NCI-H524 treated with DMSO at 0.1 percent for 48 hours (cell line): ENCODE data around the gene LYZ.

Source experiments
- DNase-seq: peaks from one replicate; lab custom pipeline; 2025; lab: John Stamatoyannopoulos, UW

Gene LYZ

GRCh38 chr12:69388371-69388770 lies 40.2 kb downstream of the LYZ start:
- DNase-seq = peak; percentile 78

DNA sequence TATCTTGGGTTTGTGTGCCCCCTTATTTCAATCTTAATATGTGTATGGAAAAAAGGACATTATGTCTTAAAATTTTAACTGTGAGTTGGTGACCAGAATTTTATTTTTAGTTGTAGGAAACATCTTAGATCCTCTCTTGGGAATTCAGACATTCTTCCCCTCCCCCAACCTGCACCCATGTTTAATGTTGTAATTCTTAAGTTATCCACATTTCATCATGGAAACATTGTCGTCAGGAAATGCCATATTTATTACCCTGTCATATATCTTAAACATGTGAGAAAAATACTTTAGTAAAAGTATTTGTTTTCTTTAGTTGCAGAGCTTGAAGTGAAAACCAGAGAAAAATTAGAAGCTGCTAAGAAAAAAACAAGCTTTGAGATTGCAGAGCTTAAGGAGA lies 41.6 kb downstream of the LYZ start:
- DNase-seq = no peak

DNA sequence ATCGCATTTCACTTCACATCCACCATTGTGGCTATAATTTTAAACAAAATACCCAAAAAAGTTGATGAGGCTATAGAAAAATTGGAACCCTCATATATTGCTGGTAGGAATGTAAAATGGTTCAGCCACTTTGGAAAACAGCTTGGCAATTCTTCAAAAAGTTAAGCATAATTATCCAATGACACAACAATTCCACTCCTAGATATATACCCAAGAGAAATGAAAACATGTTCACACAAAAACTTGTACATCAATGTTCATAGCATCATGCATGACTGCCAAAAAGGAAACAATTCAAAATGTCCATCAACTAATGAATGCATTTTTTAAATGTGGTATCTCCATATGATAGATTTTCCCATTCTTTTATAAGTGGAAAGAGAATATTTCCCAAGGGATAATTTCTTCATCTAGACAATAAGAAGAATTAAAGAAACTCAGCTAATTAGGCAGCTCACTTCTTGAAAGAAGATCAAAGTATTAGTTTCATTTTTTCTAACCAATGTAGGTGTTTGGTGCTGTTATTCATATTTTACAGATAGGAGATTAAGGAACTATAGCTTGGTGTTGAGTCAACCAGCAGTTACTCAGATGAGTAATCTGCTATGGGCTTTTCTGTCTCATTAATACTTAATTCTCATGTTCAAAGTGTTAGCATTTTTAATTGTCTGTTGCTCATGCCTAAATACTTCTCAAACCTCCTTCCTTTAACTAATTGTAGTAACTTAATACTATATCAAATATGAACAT lies 44.2 kb downstream of the LYZ start:
- no peak for DNase-seq

- DNase-seq = no peak
Measured at GRCh38 chr12:69396041-69396440, 47.9 kb downstream of the LYZ start.

- no peak for DNase-seq
Measured at GRCh38 chr12:69396963-69397362, 48.8 kb downstream of the LYZ start.

DNA sequence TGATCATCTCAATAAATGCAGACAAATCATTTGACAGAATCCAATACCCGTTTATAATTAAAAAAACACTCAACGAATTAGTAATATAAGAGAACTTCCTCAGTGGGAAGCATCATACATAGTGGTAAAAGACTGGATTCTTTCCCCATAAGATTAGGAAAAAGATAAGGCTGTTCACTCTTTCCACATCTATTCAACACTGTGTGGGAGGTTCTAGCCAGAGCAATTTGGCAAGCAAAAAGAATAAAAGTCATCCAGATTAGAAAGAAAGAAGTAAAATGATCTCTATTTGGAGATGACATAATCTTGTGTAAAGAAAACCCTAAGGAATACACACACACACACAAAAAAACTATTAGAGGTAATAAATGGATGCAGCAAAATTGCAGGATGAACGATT lies 49.8 kb downstream of the LYZ start:
- DNase-seq = no peak

GRCh38 chr12:69401940-69402339 lies 53.8 kb downstream of the LYZ start:
- DNase-seq = no peak
